ENCODE results near the gene LCNL1. TPM values are rescaled to one million over a fixed set of nuclear protein-coding genes. Genes with fewer than 3 reads are reported as not detected.
A peak's percentile ranks its signal among the peaks of the same experiment; 100 is the strongest.

Gene LCNL1
- total RNA-seq, 1 donor from 2014 or later = 0.45 TPM

DNA sequence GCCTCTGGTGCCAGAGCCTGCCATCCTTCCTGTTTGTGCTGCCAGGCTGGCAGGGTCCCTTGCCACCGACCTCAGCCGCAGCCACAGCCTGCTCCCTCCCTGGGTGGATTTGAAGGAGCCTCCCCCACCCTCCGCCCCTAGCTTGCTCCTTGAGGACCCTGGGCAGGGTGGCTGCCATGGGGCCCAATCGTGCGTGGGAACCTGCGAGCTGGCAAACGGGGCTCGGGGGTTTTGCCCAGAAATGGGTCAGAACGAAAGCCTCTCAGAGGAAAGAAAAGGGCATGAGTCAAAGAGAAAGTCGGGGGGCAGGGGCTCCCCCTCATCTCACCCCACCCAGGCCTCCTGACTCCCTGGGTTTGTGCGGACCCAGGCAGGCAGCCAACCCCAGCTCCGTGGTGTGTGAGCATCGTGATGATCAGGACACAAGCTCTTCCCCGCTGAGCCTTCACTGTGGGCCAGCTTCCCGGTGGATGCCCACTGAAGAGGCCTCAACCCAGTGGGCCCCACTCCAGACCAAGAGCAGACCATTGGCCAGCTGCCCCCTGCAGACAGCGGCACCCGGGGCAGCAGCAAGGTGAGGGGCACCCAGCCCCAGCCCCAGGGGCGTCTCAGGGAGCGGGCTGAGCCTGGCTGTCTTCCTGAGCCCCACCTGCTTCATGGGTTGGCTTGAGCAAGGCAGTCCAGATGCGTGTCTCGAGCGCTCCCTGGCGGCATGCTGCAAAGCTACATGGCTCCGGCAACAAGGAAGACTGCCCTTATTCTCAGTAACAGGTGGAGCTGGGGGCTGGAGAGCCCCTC is 52.1 kb downstream of the LCNL1 start:
- no peak overlapping the region for H3K27ac ChIP-seq (ENCODE audit: low read depth, low read length)
- H3K4me1 ChIP-seq (ENCODE audit: insufficient read depth, low read length) = no peaks in the 10 kb centered on the region
- Mint-ChIP-seq H3K36me3 (ENCODE audit: low read depth, unreplicated experiment) (peaks cover 6% of the 10 kb centered on the region), H3K4me3 (ENCODE audit: unreplicated experiment) (no peak overlapping the region), H3K27me3 (ENCODE audit: low read depth, unreplicated experiment) (peaks cover 3% of the 10 kb centered on the region), H3K27ac (ENCODE audit: unreplicated experiment) (no peak overlapping the region), H3K9me3 (ENCODE audit: unreplicated experiment) (no peaks in the 10 kb centered on the region), H3K4me1 (ENCODE audit: low read depth, unreplicated experiment) (no peaks in the 10 kb centered on the region)
- FAIRE-seq = peak; percentile 66
- peak; percentile 47 for DNase-seq (ENCODE audit: low read depth)
- H3K27me3 ChIP-seq (ENCODE audit: insufficient read depth, low read length) = no peaks in the 10 kb centered on the region
- H3K4me2 ChIP-seq (ENCODE audit: low read length) = no peak overlapping the region
- TF ChIP-seq, protein P1, sequence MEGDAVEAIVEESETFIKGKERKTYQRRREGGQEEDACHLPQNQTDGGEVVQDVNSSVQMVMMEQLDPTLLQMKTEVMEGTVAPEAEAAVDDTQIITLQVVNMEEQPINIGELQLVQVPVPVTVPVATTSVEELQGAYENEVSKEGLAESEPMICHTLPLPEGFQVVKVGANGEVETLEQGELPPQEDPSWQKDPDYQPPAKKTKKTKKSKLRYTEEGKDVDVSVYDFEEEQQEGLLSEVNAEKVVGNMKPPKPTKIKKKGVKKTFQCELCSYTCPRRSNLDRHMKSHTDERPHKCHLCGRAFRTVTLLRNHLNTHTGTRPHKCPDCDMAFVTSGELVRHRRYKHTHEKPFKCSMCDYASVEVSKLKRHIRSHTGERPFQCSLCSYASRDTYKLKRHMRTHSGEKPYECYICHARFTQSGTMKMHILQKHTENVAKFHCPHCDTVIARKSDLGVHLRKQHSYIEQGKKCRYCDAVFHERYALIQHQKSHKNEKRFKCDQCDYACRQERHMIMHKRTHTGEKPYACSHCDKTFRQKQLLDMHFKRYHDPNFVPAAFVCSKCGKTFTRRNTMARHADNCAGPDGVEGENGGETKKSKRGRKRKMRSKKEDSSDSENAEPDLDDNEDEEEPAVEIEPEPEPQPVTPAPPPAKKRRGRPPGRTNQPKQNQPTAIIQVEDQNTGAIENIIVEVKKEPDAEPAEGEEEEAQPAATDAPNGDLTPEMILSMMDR (IDR thresholded peaks at IDR 0.05; ENCODE audit: insufficient read depth, low read depth, low read length) = peak; percentile 70
- TF ChIP-seq EZH2 (IDR thresholded peaks at IDR 0.05; ENCODE audit: insufficient read depth, low read length) = no peak
- H3K9me3 ChIP-seq (ENCODE audit: insufficient read depth, low read depth, low read length) = no peaks in the 10 kb centered on the region
- no peaks in the 10 kb centered on the region for H3K36me3 ChIP-seq (ENCODE audit: insufficient read depth, low read length)
- H2AFZ ChIP-seq (ENCODE audit: low read depth, low read length) = no peak overlapping the region
- H3K9ac ChIP-seq (ENCODE audit: low read length) = no peak overlapping the region
- no peak overlapping the region for H3K4me3 ChIP-seq (ENCODE audit: insufficient read depth, low read depth, low read length)
- no peaks in the 10 kb centered on the region for H3K79me2 ChIP-seq (ENCODE audit: insufficient read depth, low read length)
- H4K20me1 ChIP-seq (ENCODE audit: insufficient read depth, low read length) = peaks cover under 1% of the 10 kb centered on the region

Other genes starting within 250 kb of the LCNL1 start
- gene LCN10, start 240.1 kb upstream of the LCNL1 start, total RNA-seq = not detected in 2 replicates
- not detected in 2 replicates for gene LCN6, start 234.5 kb upstream of the LCNL1 start, total RNA-seq
- not detected in 2 replicates for gene LCN8, start 224.8 kb upstream of the LCNL1 start, total RNA-seq
- gene LCN15, start 218.5 kb upstream of the LCNL1 start, total RNA-seq = not detected in 2 replicates
- 40.8 and 46.4 TPM in 2 replicates for gene TMEM141, start 191.6 kb upstream of the LCNL1 start, total RNA-seq
- gene CCDC183, start 186.7 kb upstream of the LCNL1 start, total RNA-seq = 0.84 and 1.3 TPM in 2 replicates
- gene RABL6, start 175.0 kb upstream of the LCNL1 start, total RNA-seq = 62.0 and 69.4 TPM in 2 replicates
- gene AJM1, start 140.5 kb upstream of the LCNL1 start, total RNA-seq = 3.3 and 4.2 TPM in 2 replicates
- gene PHPT1, start 133.6 kb upstream of the LCNL1 start, total RNA-seq = 192 and 215 TPM in 2 replicates
- 8.5 and 9.3 TPM in 2 replicates for gene MAMDC4, start 130.6 kb upstream of the LCNL1 start, total RNA-seq
- 364 and 367 TPM in 2 replicates for gene EDF1, start 116.7 kb upstream of the LCNL1 start, total RNA-seq
- gene TRAF2, start 96.5 kb upstream of the LCNL1 start, total RNA-seq = 12.5 and 14.4 TPM in 2 replicates
- gene FBXW5, start 38.3 kb upstream of the LCNL1 start, total RNA-seq = 67.7 and 70.4 TPM in 2 replicates
- 0.77 and 1.6 TPM in 2 replicates for gene C8G, start 37.8 kb upstream of the LCNL1 start, total RNA-seq
- gene LCN12, start 30.7 kb upstream of the LCNL1 start, total RNA-seq = not detected in 2 replicates
- 5.0 and 5.6 TPM in 2 replicates for gene PTGDS, start 5.5 kb upstream of the LCNL1 start, total RNA-seq
- gene PAXX, start 9.4 kb downstream of the LCNL1 start, total RNA-seq = 15.3 and 18.8 TPM in 2 replicates
- gene CLIC3, start 13.6 kb downstream of the LCNL1 start, total RNA-seq = 0.39 and 0.48 TPM in 2 replicates
- gene ABCA2, start 45.2 kb downstream of the LCNL1 start, total RNA-seq = 16.2 and 20.0 TPM in 2 replicates
- gene FUT7, start 49.1 kb downstream of the LCNL1 start, total RNA-seq = not detected in 2 replicates
- gene NPDC1, start 63.2 kb downstream of the LCNL1 start, total RNA-seq = 65.9 and 66.8 TPM in 2 replicates
- 0.14 and 0.55 TPM in 2 replicates for gene ENTPD2, start 71.1 kb downstream of the LCNL1 start, total RNA-seq
- 0.41 and 0.43 TPM in 2 replicates for gene SAPCD2, start 87.6 kb downstream of the LCNL1 start, total RNA-seq
- 4.0 and 4.7 TPM in 2 replicates for gene UAP1L1, start 94.5 kb downstream of the LCNL1 start, total RNA-seq
- gene MAN1B1, start 104.0 kb downstream of the LCNL1 start, total RNA-seq = 69.2 and 89.0 TPM in 2 replicates
- 53.8 and 68.7 TPM in 2 replicates for gene DPP7, start 131.7 kb downstream of the LCNL1 start, total RNA-seq
- 0.18 TPM in 1 of 2 replicates, not detected in the other for gene GRIN1, start 156.2 kb downstream of the LCNL1 start, total RNA-seq
- not detected in 2 replicates for gene LRRC26, start 187.1 kb downstream of the LCNL1 start, total RNA-seq
- gene TMEM210, start 189.1 kb downstream of the LCNL1 start, total RNA-seq = not detected in 2 replicates
- gene ANAPC2, start 205.6 kb downstream of the LCNL1 start, total RNA-seq = 39.2 and 39.7 TPM in 2 replicates
- gene SSNA1, start 205.7 kb downstream of the LCNL1 start, total RNA-seq = 49.1 and 52.7 TPM in 2 replicates
- gene TPRN, start 217.7 kb downstream of the LCNL1 start, total RNA-seq = 16.0 and 17.2 TPM in 2 replicates
- gene TMEM203, start 222.7 kb downstream of the LCNL1 start, total RNA-seq = 28.7 and 30.9 TPM in 2 replicates
- gene NDOR1, start 222.7 kb downstream of the LCNL1 start, total RNA-seq = 13.7 and 14.5 TPM in 2 replicates
- gene RNF208, start 239.2 kb downstream of the LCNL1 start, total RNA-seq = 4.3 and 4.9 TPM in 2 replicates
- gene CYSRT1, start 242.2 kb downstream of the LCNL1 start, total RNA-seq = 1.2 and 1.3 TPM in 2 replicates
- gene RNF224, start 244.5 kb downstream of the LCNL1 start, total RNA-seq = 0.17 TPM in 1 of 2 replicates, not detected in the other
- gene SLC34A3, start 247.9 kb downstream of the LCNL1 start, total RNA-seq = 0.09 TPM in 1 of 2 replicates, not detected in the other

Data from astrocyte (in vitro differentiated cells and primary cell).